NK-92 (cell line): Measurements from ENCODE around the gene TBCD.
"Not testable (repeated sequence)": the region's sequence is repeated elsewhere in the genome, so short reads cannot be mapped to it uniquely, and the experiment has no call there.

Experiments used
- DNase-seq: peaks from one replicate; lab custom pipeline; 2025; ENCODE audit not compliant: unreplicated experiment; lab: John Stamatoyannopoulos, UW

The TBCD gene

GRCh38 chr17:82949361-82949760 is 197.5 kb downstream of the TBCD start:
- DNase-seq: no peak

DNA sequence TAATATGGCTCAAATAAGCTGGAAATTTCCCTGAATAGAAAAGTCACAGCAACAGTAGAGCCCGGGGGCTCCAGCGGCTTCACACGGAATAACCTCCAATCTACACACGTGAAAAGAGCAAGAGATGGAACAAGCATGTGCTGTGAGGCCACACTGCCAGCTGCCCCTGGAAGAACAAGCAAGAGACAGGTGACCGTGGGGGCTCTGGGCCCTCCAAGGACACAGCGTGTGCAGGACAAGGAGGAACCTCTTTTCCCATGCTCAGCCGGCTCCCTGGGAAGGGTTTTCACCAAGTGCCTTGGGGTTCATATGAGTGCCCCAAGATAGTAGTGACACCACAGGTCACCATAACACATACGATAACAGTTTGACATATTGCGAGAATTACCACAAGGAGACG is 198.1 kb downstream of the TBCD start:
- DNase-seq: no peak

DNA sequence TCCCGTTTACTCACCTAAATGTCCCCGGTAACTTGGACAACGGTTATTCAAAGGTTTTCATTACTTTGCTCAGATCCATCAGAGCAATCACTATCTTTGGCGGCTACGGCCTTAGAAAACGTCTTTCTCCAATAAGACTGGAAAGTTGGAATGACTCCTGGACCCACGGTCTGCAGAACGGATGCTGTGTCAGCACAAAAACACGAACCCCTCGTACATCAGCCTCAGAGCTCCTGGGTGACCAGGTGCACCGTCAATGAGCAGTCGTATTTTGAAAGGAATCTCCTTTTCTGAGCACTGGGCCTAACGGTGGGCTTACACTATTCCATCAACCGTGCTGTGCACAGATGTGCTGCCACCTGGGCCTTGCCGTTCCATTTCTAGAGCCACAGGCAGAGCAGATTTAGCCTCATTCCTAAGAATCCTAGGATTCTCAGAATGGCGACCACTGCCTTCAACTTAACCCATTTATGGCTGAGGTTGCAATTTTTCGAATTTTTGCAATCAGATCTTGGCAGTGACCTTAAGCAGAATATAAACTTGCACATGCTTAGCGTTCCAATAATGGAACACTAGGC is 198.7 kb downstream of the TBCD start:
- no peak for DNase-seq

DNA sequence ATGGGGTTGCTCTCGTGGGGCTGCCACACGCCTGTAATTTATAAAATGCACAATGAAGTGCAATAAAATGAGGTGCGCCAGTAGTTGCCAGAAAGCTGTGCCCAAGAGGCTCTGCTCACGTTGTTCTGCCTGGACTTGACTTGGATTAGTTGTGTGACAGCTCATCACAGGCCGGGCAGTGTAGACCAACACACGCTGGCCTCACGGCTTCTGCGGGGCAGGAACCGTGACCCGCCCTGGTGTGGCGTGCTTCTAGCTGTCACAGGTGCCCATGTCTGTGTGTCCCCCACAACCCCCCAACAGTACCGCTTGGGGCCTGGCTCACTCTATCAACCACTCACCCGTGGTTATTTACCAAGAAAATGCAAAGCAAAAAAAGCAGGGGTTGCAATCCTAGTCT is 200.2 kb downstream of the TBCD start:
- no peak for DNase-seq

DNA sequence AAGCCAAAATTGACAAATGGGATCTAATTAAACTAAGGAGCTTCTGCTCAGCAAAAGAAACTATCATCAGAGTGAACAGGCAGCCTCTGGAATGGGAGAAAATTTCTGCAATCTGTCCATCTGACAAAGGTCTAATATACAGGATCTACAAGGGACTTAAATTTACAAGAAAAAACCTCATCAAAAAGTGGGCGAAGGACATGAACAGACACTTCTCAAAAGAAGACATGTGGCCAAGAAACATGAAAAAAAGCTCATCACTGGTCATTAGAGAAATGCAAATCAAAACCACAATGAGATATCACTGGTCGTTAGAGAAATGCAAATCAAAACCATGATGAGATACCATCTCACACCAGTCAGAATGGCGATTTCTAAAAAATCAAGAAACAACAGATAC is 203.2 kb downstream of the TBCD start:
- not testable (repeated sequence) for DNase-seq

GRCh38 chr17:82955627-82956026 is 203.8 kb downstream of the TBCD start:
- not testable (repeated sequence) for DNase-seq

- no peak for DNase-seq
Observed at GRCh38 chr17:82956146-82956725, 204.4 kb downstream of the TBCD start.

DNA sequence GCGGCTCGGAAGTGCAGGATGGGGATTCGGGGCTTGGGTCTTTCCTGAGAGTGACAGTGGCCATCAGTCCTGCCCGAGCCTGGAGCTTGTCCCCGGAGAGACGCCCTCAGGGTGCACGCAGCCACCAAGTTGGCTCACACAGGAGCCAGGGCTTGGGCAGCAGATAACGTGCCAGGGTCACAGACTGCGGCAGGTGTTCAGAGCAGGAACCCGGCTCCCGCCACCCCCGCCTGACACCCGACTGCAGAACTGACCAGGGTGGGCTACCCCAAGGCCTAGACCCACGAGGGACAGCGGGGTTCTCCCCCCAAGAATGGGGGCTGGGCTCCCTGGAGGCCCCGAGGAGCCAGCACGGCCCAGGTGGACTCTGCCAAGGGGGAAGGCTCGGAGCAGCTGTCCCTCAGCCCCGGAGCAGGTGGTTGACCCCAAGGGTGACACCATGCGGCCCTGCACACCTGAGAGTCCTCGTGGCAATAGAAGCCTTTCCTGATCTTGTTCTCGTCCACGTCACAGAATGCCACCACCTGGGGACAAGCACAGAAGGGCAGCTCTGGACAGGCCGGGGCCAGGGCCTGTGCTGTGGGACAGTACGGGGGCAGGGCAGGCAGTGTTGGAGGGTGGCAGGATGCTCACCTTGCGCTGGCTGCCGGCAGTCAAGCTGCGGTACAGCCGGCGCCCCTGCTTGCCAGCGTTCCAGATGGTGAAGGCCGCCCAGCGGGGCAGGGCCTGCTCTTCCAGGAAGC is 205.0 kb downstream of the TBCD start:
- DNase-seq: no peak

GRCh38 chr17:82957469-82957795 is 205.6 kb downstream of the TBCD start:
- DNase-seq: no peak

DNA sequence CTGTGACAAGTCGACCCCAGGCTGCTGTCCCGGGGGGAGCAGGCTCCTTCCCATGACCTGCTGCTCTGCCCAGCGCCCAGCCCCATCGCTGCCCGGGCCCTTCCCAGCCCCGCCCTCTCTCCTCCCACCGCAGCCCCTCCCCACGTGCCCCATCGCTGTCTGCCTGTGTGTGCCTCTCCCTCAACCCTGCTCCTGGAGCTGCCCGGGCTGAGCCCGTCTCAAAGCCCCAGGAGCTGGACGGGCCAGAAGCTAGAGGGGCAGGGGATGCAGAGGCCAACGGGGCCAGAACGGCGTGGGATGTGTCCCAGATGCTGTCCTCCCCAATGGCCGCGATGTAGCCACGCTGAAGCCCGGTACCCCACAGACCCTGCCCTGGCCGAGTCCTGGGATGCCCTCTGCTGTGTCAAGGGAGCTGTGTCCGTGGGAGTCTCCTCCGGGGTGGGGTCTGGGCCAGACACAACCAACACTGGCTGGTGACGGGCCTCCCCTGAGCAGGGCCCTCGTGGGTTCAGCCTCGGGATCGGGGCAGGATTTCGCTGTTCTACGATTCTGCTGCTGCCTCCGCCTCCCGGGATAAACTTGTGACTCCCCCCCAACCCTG is 206.2 kb downstream of the TBCD start:
- DNase-seq: no peak

DNA sequence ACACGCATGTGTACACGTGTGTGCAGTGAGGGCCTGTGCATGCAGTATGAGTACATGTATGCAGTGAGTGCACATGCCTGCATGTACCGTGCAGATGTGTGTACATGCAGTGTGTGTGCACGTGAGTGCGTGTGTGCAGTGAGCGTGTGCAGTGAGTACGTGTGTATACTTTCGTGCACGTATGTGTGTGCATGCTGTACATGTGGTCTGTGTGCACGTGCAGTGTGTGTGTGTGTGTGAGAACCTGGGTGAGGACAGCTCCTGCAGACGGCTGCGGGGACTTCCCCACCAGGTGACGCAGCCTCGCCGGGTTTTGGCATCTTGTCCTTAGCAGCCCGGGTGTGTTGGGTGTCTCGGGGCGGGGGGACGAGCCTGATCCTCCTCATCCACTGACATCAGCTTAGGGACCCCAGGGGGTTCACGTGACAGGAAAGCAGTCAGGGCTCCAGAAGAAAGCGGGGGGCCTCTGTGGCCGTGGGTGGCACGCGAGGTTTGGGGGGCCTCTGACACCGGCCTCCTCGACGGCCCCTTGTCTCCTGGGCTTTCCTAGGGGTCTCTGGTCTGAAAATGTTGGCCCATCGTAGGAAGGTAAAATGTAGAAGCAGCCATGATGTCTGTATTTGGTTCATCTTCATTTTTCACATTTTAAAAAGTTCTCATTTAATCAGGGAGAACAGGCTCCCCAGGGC is 207.5 kb downstream of the TBCD start:
- DNase-seq: no peak

GRCh38 chr17:82959990-82960418 is 208.1 kb downstream of the TBCD start:
- no peak for DNase-seq

DNA sequence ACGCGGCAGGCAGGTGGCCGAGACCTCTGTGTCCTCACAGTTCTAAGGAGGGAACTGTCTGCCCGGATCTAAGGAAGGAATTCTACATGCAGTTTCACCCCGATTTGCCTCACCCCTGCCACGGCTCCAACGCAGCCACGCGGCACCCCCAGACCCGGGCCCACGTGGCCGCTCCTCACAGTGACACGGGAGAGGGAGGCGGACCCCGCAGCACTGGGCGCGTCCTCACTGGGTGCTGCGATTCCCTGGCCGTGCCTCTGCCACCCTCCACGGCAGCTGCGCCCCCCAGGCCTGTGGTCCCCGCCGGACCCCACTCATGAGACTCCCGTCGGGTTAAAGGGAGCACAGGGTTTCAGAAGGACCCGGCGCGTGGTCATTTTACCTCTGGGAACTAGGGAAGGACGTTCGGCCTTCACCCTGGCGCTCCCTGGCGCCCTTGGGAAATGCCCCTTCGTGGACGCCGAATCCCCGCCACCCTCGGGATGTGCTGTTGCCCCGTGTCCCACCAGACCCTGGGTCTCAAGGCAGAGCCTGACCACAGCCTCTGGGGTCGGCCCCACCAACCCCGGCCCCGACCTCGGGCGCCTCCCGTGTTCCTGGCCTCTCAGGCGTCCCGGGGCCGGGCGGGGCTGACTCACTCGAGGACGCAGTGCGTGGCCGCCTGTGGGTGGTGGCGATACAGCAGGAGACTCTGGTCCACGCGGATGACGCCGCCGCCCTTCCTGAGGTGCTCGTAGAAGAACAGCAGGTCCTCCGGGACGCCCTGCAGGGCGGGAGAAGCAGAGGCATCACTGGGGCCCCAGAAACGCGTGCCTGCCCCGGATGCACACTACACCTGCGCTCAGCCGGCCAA is 208.8 kb downstream of the TBCD start:
- DNase-seq: no peak

DNA sequence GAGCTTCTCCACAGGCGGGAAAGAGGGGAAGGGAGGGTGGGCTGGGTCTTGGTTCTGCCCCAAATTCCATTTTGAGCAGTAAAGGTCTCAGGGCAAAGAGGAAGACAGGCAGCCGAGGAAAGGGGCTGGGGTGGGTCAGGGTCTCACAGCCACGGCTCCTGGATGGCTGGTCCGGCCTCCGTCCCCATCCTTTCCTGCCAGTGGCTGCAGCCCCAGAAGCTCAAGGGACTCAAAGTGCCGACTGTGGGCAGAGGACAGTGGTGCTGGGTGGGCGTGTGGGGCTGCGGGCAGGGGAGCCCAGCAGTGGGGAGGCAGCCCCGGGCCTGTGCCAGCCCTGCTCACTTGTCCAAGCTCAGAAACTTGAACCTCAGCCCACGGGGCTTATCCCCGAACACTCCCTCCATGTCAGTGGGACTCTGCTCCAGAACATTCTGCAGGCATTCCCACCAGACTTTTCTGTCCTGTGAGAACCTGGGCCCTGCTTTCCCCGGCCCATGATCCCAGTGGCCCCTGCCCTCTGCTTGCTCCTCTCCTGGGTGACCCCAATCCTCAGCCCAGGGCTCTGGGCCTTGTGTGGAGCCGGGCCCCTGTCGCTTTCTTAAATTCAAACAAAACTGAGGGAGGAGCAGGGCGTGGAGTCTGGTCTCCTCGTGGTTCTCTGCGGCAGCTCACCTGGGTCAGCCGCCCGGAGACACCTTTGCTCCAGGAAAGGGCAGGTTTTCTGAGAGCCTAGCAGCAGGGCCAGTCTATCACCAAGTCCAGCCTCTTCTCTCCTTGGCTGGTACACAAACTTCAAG is 209.7 kb downstream of the TBCD start:
- no peak for DNase-seq

DNA sequence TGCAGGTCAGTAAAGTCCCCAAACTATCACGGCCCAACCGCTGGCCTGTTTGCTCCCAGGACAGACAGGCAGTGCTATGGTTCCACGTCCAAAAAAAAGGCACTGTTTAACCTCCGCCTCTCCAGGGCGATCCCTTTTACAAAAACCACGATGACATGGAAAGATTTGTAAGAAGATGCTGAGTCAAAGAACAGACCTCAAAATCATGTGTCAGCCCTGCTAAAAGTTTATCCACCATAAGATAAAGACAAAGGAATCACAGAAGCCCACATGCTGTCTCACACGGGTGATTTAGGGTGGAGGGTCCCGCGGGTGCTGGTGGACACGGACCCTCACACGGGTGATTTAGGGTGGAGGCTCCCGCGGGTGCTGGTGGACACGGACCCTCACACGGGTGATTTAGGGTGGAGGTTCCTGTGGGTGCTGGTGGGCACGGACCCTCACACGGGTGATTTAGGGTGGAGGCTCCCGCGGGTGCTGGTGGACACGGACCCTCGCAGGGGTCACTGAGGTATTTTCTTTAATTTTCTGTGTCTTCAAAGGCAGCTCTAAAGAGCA is 210.4 kb downstream of the TBCD start:
- no peak for DNase-seq

DNA sequence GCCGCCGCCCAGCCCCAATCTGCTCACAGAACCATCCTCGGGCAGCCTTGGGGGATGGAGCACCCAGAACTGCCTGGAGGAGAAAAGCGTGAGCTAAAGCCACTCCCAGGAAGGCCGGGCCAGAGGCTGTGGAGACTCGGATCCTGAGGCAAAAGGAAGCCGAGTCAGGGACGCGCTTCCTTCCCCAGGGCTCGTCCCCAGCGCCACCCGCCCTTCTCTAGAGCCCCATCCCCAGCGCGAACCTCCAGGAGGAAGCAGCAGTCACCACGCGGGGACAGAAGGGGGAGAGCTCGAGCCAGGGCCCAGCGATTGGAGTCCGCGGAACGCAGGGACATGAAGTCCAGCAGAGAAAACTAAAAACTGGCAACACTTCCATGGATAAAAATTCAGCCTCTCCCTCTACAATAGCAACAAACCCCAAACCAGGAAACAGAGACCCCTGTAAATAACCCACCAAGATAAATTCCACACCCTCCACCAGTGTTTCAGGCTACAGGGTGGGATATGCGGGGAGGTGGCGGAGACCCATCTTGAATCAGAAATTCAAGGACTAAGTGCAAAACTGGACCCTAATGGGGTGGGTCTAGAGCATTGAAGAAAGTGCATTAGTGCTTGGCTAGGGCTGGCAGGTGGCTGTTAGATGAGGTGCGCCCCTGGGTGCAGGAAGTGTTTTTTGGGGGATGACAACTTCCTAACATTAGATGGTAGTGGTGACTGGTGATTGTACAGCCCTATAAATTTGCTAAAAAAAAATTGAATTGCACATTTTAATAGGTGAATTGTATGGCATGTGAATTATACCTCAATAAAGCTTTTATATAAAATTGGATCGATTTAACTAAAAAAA is 211.5 kb downstream of the TBCD start:
- no peak for DNase-seq

DNA sequence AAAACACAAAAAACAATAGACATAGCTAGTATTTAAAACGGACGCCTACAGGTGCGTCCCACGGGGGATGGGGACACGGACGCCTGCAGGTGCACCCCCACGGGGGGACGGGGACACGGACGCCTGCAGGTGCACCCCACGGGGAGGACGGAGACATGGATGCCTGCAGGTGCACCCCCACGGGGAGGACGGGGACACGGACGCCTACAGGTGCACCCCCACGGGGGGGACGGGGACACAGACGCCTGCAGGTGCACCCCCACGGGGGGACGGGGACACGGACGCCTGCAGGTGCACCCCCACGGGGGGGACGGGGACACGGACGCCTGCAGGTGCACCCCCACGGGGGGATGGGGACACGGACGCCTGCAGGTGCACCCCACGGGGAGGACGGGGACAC is 212.6 kb downstream of the TBCD start:
- not testable (repeated sequence) for DNase-seq

- DNase-seq: no peak
Observed at GRCh38 chr17:82964851-82965341, 213.0 kb downstream of the TBCD start.

DNA sequence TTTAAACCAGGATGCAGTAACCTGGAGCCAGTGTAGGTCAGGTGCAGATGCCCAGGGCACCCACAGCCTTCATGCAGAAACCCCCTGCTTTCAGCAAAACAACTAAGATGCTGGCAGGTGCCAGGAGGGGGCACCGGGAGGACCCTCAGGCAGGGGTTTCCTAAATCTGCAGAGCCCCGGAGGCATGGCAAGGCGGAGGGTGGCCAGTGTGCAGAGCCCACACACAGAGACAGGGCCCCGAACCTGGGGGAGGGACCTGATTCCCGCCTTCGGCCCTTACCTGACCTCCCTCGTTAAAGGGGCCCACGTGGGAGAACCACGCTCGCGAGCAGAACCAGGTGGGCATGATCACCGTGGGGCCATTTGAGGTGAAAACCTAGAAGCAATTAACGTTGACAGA is 213.5 kb downstream of the TBCD start:
- DNase-seq: no peak
